Measurements from ENCODE around the gene MEIOB. TPM values are rescaled to one million over a fixed set of nuclear protein-coding genes. Genes with fewer than 3 reads are reported as not detected.

The MEIOB gene
- total and polyA plus RNA-seq, 2 experiments from 2014 or later = 0.28 TPM; not detected in 1

- H3K4me3 ChIP-seq = no peak overlapping the region
- no peaks in the 10 kb centered on the region for H3K79me2 ChIP-seq
- no peaks in the 10 kb centered on the region for H4K20me1 ChIP-seq (ENCODE audit: insufficient read depth, poor library complexity, severe bottlenecking)
- H3K27ac ChIP-seq = no peak overlapping the region
- no peaks in the 10 kb centered on the region for H3K36me3 ChIP-seq (replicated peaks; ENCODE audit: insufficient read depth, low read depth)
- H3K4me1 ChIP-seq (ENCODE audit: insufficient read depth) = peaks cover 18% of the 10 kb centered on the region
- DNase-seq (ENCODE audit: low spot score) = no peak
- H3K4me2 ChIP-seq = no peak overlapping the region
- no peak overlapping the region for H2AFZ ChIP-seq
- peaks cover 65% of the 10 kb centered on the region for H3K27me3 ChIP-seq
- H3K9me3 ChIP-seq (ENCODE audit: low read depth) = no peaks in the 10 kb centered on the region
- H3K9me2 ChIP-seq (replicated peaks; ENCODE audit: insufficient read depth) = no peaks in the 10 kb centered on the region
- WGBS (ENCODE audit: low lambda C conversion rate, missing lambda C conversion rate) = 59% methylated on average over 26 of the region's 30 CpGs
- TF ChIP-seq EZH2 (IDR thresholded peaks at IDR 0.05; ENCODE audit: borderline replicate concordance) (no peak), CTCF (IDR thresholded peaks at IDR 0.05; ENCODE audit: poor library complexity) (no peak), EZH2phosphoT487 (IDR thresholded peaks at IDR 0.05; ENCODE audit: low read depth, severe bottlenecking, unreplicated experiment) (no peak)
These were observed 47.5 kb upstream of the MEIOB start for GRCh38 chr16:1919327-1919998.

GRCh38 chr16:1918351-1919326, 46.7 kb upstream of the MEIOB start, which contains the start of gene HS3ST6:
Gene HS3ST6, minus strand, starts transcription at chr16:1918415. Its CDS starts 92 bp downstream, at chr16:1918323.
- Histone ChIP-seq H3K4me1 (ENCODE audit: insufficient read depth) (peaks cover 14% of the 10 kb centered on the region), H3K9me3 (ENCODE audit: low read depth) (no peaks in the 10 kb centered on the region), H2AFZ (no peak within 1 kb of the TSS), H4K20me1 (ENCODE audit: insufficient read depth, poor library complexity, severe bottlenecking) (no peaks in the 10 kb centered on the region), H3K9me2 (replicated peaks; ENCODE audit: insufficient read depth) (no peaks in the 10 kb centered on the region), H3K36me3 (replicated peaks; ENCODE audit: insufficient read depth, low read depth) (no peaks in the 10 kb centered on the region), H3K27me3 (peaks cover 67% of the 10 kb centered on the region), H3K4me2 (peak within 1 kb of the TSS; percentile 70), H3K4me3 (no peak within 1 kb of the TSS), H3K79me2 (no peaks in the 10 kb centered on the region), H3K27ac (no peak within 1 kb of the TSS)
- TF ChIP-seq EZH2phosphoT487 (IDR thresholded peaks at IDR 0.05; ENCODE audit: low read depth, severe bottlenecking, unreplicated experiment) = peak; percentile 64
- TF ChIP-seq EZH2 (IDR thresholded peaks at IDR 0.05; ENCODE audit: borderline replicate concordance) = no peak
- TF ChIP-seq CTCF (IDR thresholded peaks at IDR 0.05; ENCODE audit: poor library complexity) = no peak
- no peak for DNase-seq (ENCODE audit: low spot score)
- WGBS (ENCODE audit: low lambda C conversion rate, missing lambda C conversion rate) = 25% methylated on average over 15 of the region's 71 CpGs

GRCh38 chr16:1917665-1918350, 45.8 kb upstream of the MEIOB start:
- 8% methylated on average over 46 of the region's 81 CpGs for WGBS (ENCODE audit: low lambda C conversion rate, missing lambda C conversion rate)
- Histone ChIP-seq H3K79me2 (no peaks in the 10 kb centered on the region), H3K4me2 (peak overlapping the region; percentile 70), H3K4me3 (no peak overlapping the region), H4K20me1 (ENCODE audit: insufficient read depth, poor library complexity, severe bottlenecking) (no peaks in the 10 kb centered on the region), H3K36me3 (replicated peaks; ENCODE audit: insufficient read depth, low read depth) (no peaks in the 10 kb centered on the region), H2AFZ (no peak overlapping the region), H3K4me1 (ENCODE audit: insufficient read depth) (peaks cover 11% of the 10 kb centered on the region), H3K9me3 (ENCODE audit: low read depth) (no peaks in the 10 kb centered on the region), H3K27me3 (peaks cover 67% of the 10 kb centered on the region), H3K9me2 (replicated peaks; ENCODE audit: insufficient read depth) (no peaks in the 10 kb centered on the region), H3K27ac (no peak overlapping the region)
- TF ChIP-seq EZH2 (IDR thresholded peaks at IDR 0.05; ENCODE audit: borderline replicate concordance) (peak; percentile 86), CTCF (IDR thresholded peaks at IDR 0.05; ENCODE audit: poor library complexity) (no peak), EZH2phosphoT487 (IDR thresholded peaks at IDR 0.05; ENCODE audit: low read depth, severe bottlenecking, unreplicated experiment) (no peak)
- DNase-seq (ENCODE audit: low spot score) = no peak

All from hepatocyte (in vitro differentiated cells).